ENCODE measurements around the gene CAPN5. TPM values are rescaled to one million over a fixed set of nuclear protein-coding genes. Genes with fewer than 3 reads are reported as not detected.

Gene CAPN5
- total and polyA plus RNA-seq, 2 experiments from 2014 or later = 10.2 to 32.2 TPM

GRCh38 chr11:77159937-77160495 lies 93.2 kb downstream of the CAPN5 start (continued):
- TF ChIP-seq ZNF462 (CRISPR knock-in tag; IDR thresholded peaks at IDR 0.05) (no peak), CREB1 (CRISPR knock-in tag; IDR thresholded peaks at IDR 0.05; ENCODE audit: low read depth) (no peak), STAT1 (IDR thresholded peaks at IDR 0.05; ENCODE audit: unreplicated experiment) (no peak), REST (IDR thresholded peaks at IDR 0.05; ENCODE audit: unreplicated experiment) (no peak), ZNF331 (CRISPR knock-in tag; IDR thresholded peaks at IDR 0.05; ENCODE audit: low read depth) (no peak), CTCF (conservative IDR thresholded peaks at IDR 0.05; ENCODE audit: low read depth in 2 of 2) (no peak), JUNB (IDR thresholded peaks at IDR 0.05; ENCODE audit: unreplicated experiment) (no peak), NANOG (IDR thresholded peaks at IDR 0.05; ENCODE audit: borderline replicate concordance) (no peak)

Measured in GM23338 (cell line).